Testis (tissue), 3 donors: ENCODE measurements around the gene CCDC127. TPM values are rescaled to one million over a fixed set of nuclear protein-coding genes. Genes with fewer than 3 reads are reported as not detected.

Experiments used
- DNase-seq: peaks from one replicate; pipeline ENCODE4 v3.0.0-alpha.2; 2019
- H3K27ac ChIP-seq, 2 donors: fragments of 200-600 bp; sonication (generic); one replicate each; pipeline ENCODE4 v1.5.1; 2019
- H3K27me3 ChIP-seq: fragments of 200-600 bp; sonication (generic); one replicate; pipeline ENCODE4 v1.5.1; 2019
- H3K36me3 ChIP-seq: fragments of 200-600 bp; sonication (generic); one replicate; pipeline ENCODE4 v1.5.1; 2017; ENCODE audit warnings: low read depth; ENCODE audit errors: missing control alignments
- H3K4me1 ChIP-seq: fragments of 200-600 bp; sonication (generic); one replicate; pipeline ENCODE4 v1.5.1; 2019
- H3K4me3 ChIP-seq, 2 donors: fragments of 200-600 bp; sonication (generic); one replicate each; pipeline ENCODE4 v1.5.1; 2017 to 2019
- H3K9me3 ChIP-seq: fragments of 200-600 bp; sonication (generic); one replicate; pipeline ENCODE4 v1.5.1; 2017
- CTCF ChIP-seq, 3 experiments: fragments of 450-650 bp in 2 of 3; fragments of 200-600 bp in 1 of 3; sonication (generic) in 1 of 3; IDR thresholded peaks; one replicate each; pipeline ENCODE4 v1.5.1; 2016 to 2019; ENCODE audit warnings: antibody characterized with exemption in 3 of 3, mild to moderate bottlenecking in 2 of 3, moderate library complexity in 1 of 3
- POLR2A ChIP-seq: fragments of 450-650 bp; IDR thresholded peaks from one replicate; pipeline ENCODE4 v1.6.1; 2017; ENCODE audit warnings: antibody characterized with exemption, mild to moderate bottlenecking, moderate library complexity
- WGBS, 2 donors: methylation state at CpG; one replicate each; pipeline ENCODE4 v1.1.5; 2018; 5-methylcytosine and 5-hydroxymethylcytosine counted together
- intact Hi-C: fragments of 100-400 bp; cut with DNase I; formaldehyde crosslinking; loops from one replicate; pipeline ENCODE4 v1.15.1; 2023; ENCODE audit warnings: low total_unique reads
- polyA plus RNA-seq: library from polyadenylated mRNA; stranded (reverse); fragments of 350-450 nt; fragmentation: Illumina TruSeq; extraction: RNeasy Lipid Tissue Mini Kit (QIAGEN cat#74804); gene quantifications from one replicate; pipeline ENCODE4 v1.2.3, GENCODE V29; 2014; ENCODE audit warnings: low read depth, low replicate concordance; ENCODE audit not compliant: insufficient read depth
- total RNA-seq, 2 donors: library from RNA; depleted of rRNA; stranded (reverse); fragments of >200 nt; gene quantifications; one replicate each; pipeline ENCODE4 v1.2.3, GENCODE V29; 2016

Gene CCDC127
- total and polyA plus RNA-seq, 3 donors from 2014 or later = 6.6 to 6.9 (median 6.7) TPM

GRCh38 chr5:172841-173251 lies 45.1 kb downstream of the CCDC127 start:
- intact Hi-C loops = no loop called here
- no peaks in the 10 kb centered on the region for H3K36me3 ChIP-seq
- no peak for DNase-seq
- no peaks in the 10 kb centered on the region for H3K27me3 ChIP-seq
- WGBS, 2 donors = 81 to 87% methylated on average over 17 of the region's 17 CpGs
- TF ChIP-seq CTCF (IDR thresholded peaks at IDR 0.05) (no peak), POLR2A (no peak)
- peaks cover 11% of the 10 kb centered on the region for H3K4me1 ChIP-seq
- H3K9me3 ChIP-seq = no peaks in the 10 kb centered on the region
- H3K27ac ChIP-seq = no peak overlapping the region
- no peak overlapping the region for H3K4me3 ChIP-seq

- Histone ChIP-seq H3K9me3 (no peaks in the 10 kb centered on the region), H3K27ac (no peak overlapping the region), H3K27me3 (no peaks in the 10 kb centered on the region), H3K4me3 (no peak overlapping the region), H3K36me3 (no peaks in the 10 kb centered on the region), H3K4me1 (peaks cover 11% of the 10 kb centered on the region)
- no peak for TF ChIP-seq POLR2A
- no peak for TF ChIP-seq CTCF (IDR thresholded peaks at IDR 0.05)
- DNase-seq = no peak
- 91 to 92% methylated on average over 13 of the region's 13 CpGs for WGBS, 2 donors
- intact Hi-C loops = no loop called here
These were observed 45.5 kb downstream of the CCDC127 start for GRCh38 chr5:172421-172820.

- intact Hi-C loops = no loop called here
- no peak for TF ChIP-seq CTCF (IDR thresholded peaks at IDR 0.05)
- Histone ChIP-seq H3K27me3 (no peaks in the 10 kb centered on the region), H3K4me1 (peaks cover 11% of the 10 kb centered on the region), H3K4me3 (no peak overlapping the region), H3K36me3 (no peaks in the 10 kb centered on the region), H3K9me3 (no peaks in the 10 kb centered on the region), H3K27ac (no peak overlapping the region)
- no peak for DNase-seq
- 88% methylated on average over 14 to 23 of the region's 23 CpGs for WGBS, 2 donors
These were observed 46.1 kb downstream of the CCDC127 start for GRCh38 chr5:171801-172331.

- WGBS, 2 donors = 48 to 58% methylated on average over 11 to 32 of the region's 37 CpGs
- Histone ChIP-seq H3K4me3 (no peak overlapping the region), H3K9me3 (no peaks in the 10 kb centered on the region), H3K27ac (no peak overlapping the region), H3K4me1 (peaks cover 11% of the 10 kb centered on the region), H3K27me3 (no peaks in the 10 kb centered on the region), H3K36me3 (no peaks in the 10 kb centered on the region)
- DNase-seq = peak; percentile 59
- intact Hi-C loops = no loop called here
- TF ChIP-seq CTCF (IDR thresholded peaks at IDR 0.05) (no peak), POLR2A (no peak)
These were observed 46.8 kb downstream of the CCDC127 start for GRCh38 chr5:170971-171800.

GRCh38 chr5:169728-170094 lies 48.2 kb downstream of the CCDC127 start:
- no peak for DNase-seq
- intact Hi-C loops = no loop called here
- Histone ChIP-seq H3K27me3 (no peaks in the 10 kb centered on the region), H3K4me3 (no peak overlapping the region), H3K4me1 (peaks cover 11% of the 10 kb centered on the region), H3K27ac (no peak overlapping the region), H3K9me3 (no peaks in the 10 kb centered on the region), H3K36me3 (no peaks in the 10 kb centered on the region)
- WGBS, 2 donors = 89 to 96% methylated on average over 5 to 12 of the region's 12 CpGs
- TF ChIP-seq CTCF (IDR thresholded peaks at IDR 0.05) (no peak), POLR2A (no peak)
